CD14-positive monocyte (primary cell): Measurements from ENCODE around the gene LPO. TPM values are rescaled to one million over a fixed set of nuclear protein-coding genes. Genes with fewer than 3 reads are reported as not detected.
A peak's percentile ranks its signal among the peaks of the same experiment; 100 is the strongest.

ENCODE experiments used
- DNase-seq, 3 donors: peaks; one replicate each; pipeline ENCODE4 v3.0.0-alpha.2; 2011 to 2022
- H2AFZ ChIP-seq: 2 replicates; pipeline ENCODE4 v1.6.0; 2012; ENCODE audit warnings: mild to moderate bottlenecking, low read depth, low read length, inconsistent platforms; ENCODE audit not compliant: insufficient read depth, poor library complexity, severe bottlenecking
- H3K27ac ChIP-seq, 2 donors: 1 replicate in 1 of 2; 2 replicates in 1 of 2; pipeline ENCODE4 v1.5.1; 2012 to 2013; ENCODE audit warnings: low read length in 2 of 2, control low read depth in 1 of 2, inconsistent platforms in 1 of 2, low read depth in 1 of 2, mild to moderate bottlenecking in 1 of 2
- H3K27me3 ChIP-seq, 2 donors: one replicate each; pipeline versions ENCODE4 v1.6.0 to v1.6.1; 2011 to 2013; ENCODE audit warnings: low read length in 2 of 2; ENCODE audit not compliant: control insufficient read depth in 2 of 2, insufficient read depth in 2 of 2
- H3K36me3 ChIP-seq, 2 donors: replicated peaks in 1 of 2; 1 replicate in 1 of 2; 2 replicates in 1 of 2; pipeline versions ENCODE4 v1.5.1 to v1.6.1; 2012 to 2013; ENCODE audit warnings: low read length in 2 of 2, control low read depth in 1 of 2, inconsistent platforms in 1 of 2, mild to moderate bottlenecking in 1 of 2; ENCODE audit not compliant: insufficient read depth in 2 of 2, control insufficient read depth in 1 of 2
- H3K4me1 ChIP-seq, 2 donors: 1 replicate in 1 of 2; 2 replicates in 1 of 2; pipeline versions ENCODE4 v1.5.1 to v1.6.1; 2012 to 2013; ENCODE audit warnings: low read length in 2 of 2, control low read depth in 1 of 2, inconsistent platforms in 1 of 2, mild to moderate bottlenecking in 1 of 2, moderate library complexity in 1 of 2; ENCODE audit not compliant: insufficient read depth in 2 of 2, control insufficient read depth in 1 of 2
- H3K4me2 ChIP-seq: replicated peaks from 2 replicates; pipeline ENCODE3; 2012; ENCODE audit warnings: low read length, moderate library complexity, mild to moderate bottlenecking; ENCODE audit not compliant: poor library complexity, severe bottlenecking; ENCODE audit errors: extremely low read depth
- H3K4me3 ChIP-seq, 3 experiments: fragments of 200-600 bp in 1 of 3; sonication (generic) in 1 of 3; replicated peaks in 1 of 3; 1 replicate in 2 of 3; 2 replicates in 1 of 3; pipeline ENCODE4 v1.5.1; 2011 to 2013; ENCODE audit warnings: low read length in 3 of 3, mild to moderate bottlenecking in 3 of 3, control low read depth in 2 of 3, low read depth in 2 of 3, inconsistent platforms in 1 of 3, moderate library complexity in 1 of 3
- H3K79me2 ChIP-seq: 2 replicates; pipeline ENCODE4 v1.6.0; 2012; ENCODE audit warnings: mild to moderate bottlenecking, control low read depth, inconsistent platforms, low read length, moderate library complexity; ENCODE audit not compliant: insufficient read depth
- H3K9ac ChIP-seq: 2 replicates; pipeline ENCODE4 v1.6.0; 2017; ENCODE audit warnings: low read length, mild to moderate bottlenecking; ENCODE audit not compliant: insufficient read depth, poor library complexity, severe bottlenecking
- H3K9me3 ChIP-seq, 2 donors: replicated peaks in 1 of 2; 1 replicate in 1 of 2; 2 replicates in 1 of 2; pipeline versions ENCODE4 v1.5.1 to v1.6.1; 2012 to 2013; ENCODE audit warnings: low read length in 2 of 2, control low read depth in 1 of 2; ENCODE audit not compliant: control insufficient read depth in 1 of 2, insufficient read depth in 1 of 2
- H4K20me1 ChIP-seq: 2 replicates; pipeline ENCODE4 v1.6.0; 2012; ENCODE audit warnings: mild to moderate bottlenecking, low read length, control low read depth, moderate library complexity; ENCODE audit not compliant: insufficient read depth
- H3K27ac Mint-ChIP-seq, 7 donors: one replicate each; pipeline ENCODE4 v1.8.0; 2020; ENCODE audit warnings: mild to moderate bottlenecking in 7 of 7, mixed read lengths in 7 of 7, moderate library complexity in 6 of 7, inconsistent platforms in 2 of 7
- H3K27me3 Mint-ChIP-seq, 3 donors: one replicate each; pipeline ENCODE4 v1.8.0; 2021 to 2022; ENCODE audit warnings: low read depth in 3 of 3, mild to moderate bottlenecking in 3 of 3, mixed read lengths in 3 of 3, moderate library complexity in 3 of 3, inconsistent platforms in 1 of 3
- H3K36me3 Mint-ChIP-seq, 2 donors: one replicate each; pipeline ENCODE4 v1.8.0; 2020; ENCODE audit warnings: mixed read lengths in 2 of 2, inconsistent platforms in 1 of 2, mild to moderate bottlenecking in 1 of 2
- H3K4me1 Mint-ChIP-seq: one replicate; pipeline ENCODE4 v1.8.0; 2020; ENCODE audit warnings: mild to moderate bottlenecking, mixed read lengths
- H3K4me3 Mint-ChIP-seq, 2 donors: one replicate each; pipeline ENCODE4 v1.8.0; 2020; ENCODE audit warnings: mild to moderate bottlenecking in 2 of 2, mixed read lengths in 2 of 2, moderate library complexity in 1 of 2
- H3K9me3 Mint-ChIP-seq, 7 donors: one replicate each; pipeline ENCODE4 v1.8.0; 2020 to 2022; ENCODE audit warnings: mixed read lengths in 7 of 7, mild to moderate bottlenecking in 6 of 7, moderate library complexity in 6 of 7, inconsistent platforms in 2 of 7
- CTCF ChIP-seq: fragments of 200-600 bp; IDR thresholded peaks from one replicate; pipeline ENCODE4 v1.8.0; 2022; ENCODE audit warnings: antibody characterized with exemption, mild to moderate bottlenecking
- WGBS: methylation state at CpG from one replicate; pipeline ENCODE4 v1.1.5; 2013; ENCODE audit warnings: missing lambda C conversion rate; ENCODE audit not compliant: insufficient coverage; 5-methylcytosine and 5-hydroxymethylcytosine counted together
- intact Hi-C, 2 donors: fragments of 100-400 bp; cut with micrococcal nuclease; formaldehyde crosslinking; loops; one replicate each; pipeline versions ENCODE4 v1.15.0 to v1.15.1; 2023
- polyA plus RNA-seq, 3 donors: library from polyadenylated mRNA; depleted of rRNA in 1 of 3; unstranded in 2 of 3; stranded (reverse) in 1 of 3; fragments of 300-500 nt in 2 of 3; fragments of >200 nt in 1 of 3; fragmentation: Illumina TruSeq in 2 of 3; gene quantifications; 1 replicate in 2 of 3; 2 replicates in 1 of 3; pipeline ENCODE4 v1.2.3, GENCODE V29; 2012 to 2021

Gene LPO
- polyA plus RNA-seq, 3 donors, result 0.04 to 0.43 TPM; not detected in 1

- H3K4me3 ChIP-seq, result no peak overlapping the region
- intact Hi-C loops, result no loop called here
- Mint-ChIP-seq H3K36me3 (no peaks in the 10 kb centered on the region), H3K27ac (no peak overlapping the region), H3K9me3 (no peaks in the 10 kb centered on the region), H3K4me1 (peaks cover 12% of the 10 kb centered on the region), H3K4me3 (no peak overlapping the region), H3K27me3 (peaks cover 10 to 19% (median 19%) of the 10 kb centered on the region in 3 donors)
- no peak overlapping the region for H2AFZ ChIP-seq
- peaks cover 9 to 15% of the 10 kb centered on the region in 2 donors for H3K4me1 ChIP-seq
- H3K4me2 ChIP-seq, result no peak overlapping the region
- H3K79me2 ChIP-seq, result no peaks in the 10 kb centered on the region
- H3K36me3 ChIP-seq, result no peaks in the 10 kb centered on the region
- no peak overlapping the region for H3K9ac ChIP-seq
- no peak for TF ChIP-seq CTCF
- H4K20me1 ChIP-seq, result no peaks in the 10 kb centered on the region
- H3K27ac ChIP-seq, result no peak overlapping the region
- no peaks in the 10 kb centered on the region for H3K27me3 ChIP-seq
- H3K9me3 ChIP-seq, result no peaks in the 10 kb centered on the region
- no CpG with 5 or more reads among the region's 1 CpG for WGBS
- DNase-seq, result peak in 2 of 3 donors; percentile 27 to 51
These were observed 14.1 kb upstream of the LPO start for GRCh38 chr17:58224315-58224714.

GRCh38 chr17:58227733-58228132 lies 10.7 kb upstream of the LPO start:
- Histone ChIP-seq H2AFZ (no peak overlapping the region), H3K79me2 (no peaks in the 10 kb centered on the region), H3K27me3 (no peaks in the 10 kb centered on the region), H3K9ac (no peak overlapping the region), H3K9me3 (no peaks in the 10 kb centered on the region), H3K4me2 (no peak overlapping the region), H3K27ac (no peak overlapping the region), H3K4me3 (no peak overlapping the region), H4K20me1 (no peaks in the 10 kb centered on the region), H3K36me3 (no peaks in the 10 kb centered on the region), H3K4me1 (peaks cover 15 to 22% of the 10 kb centered on the region in 2 donors)
- peaks cover 0 to 1% (median 0%) of the 10 kb centered on the region in 7 donors for H3K9me3 Mint-ChIP-seq
- no peak overlapping the region for H3K27ac Mint-ChIP-seq
- DNase-seq, result no peak
- H3K4me1 Mint-ChIP-seq, result peaks cover 18% of the 10 kb centered on the region
- no peaks in the 10 kb centered on the region for H3K36me3 Mint-ChIP-seq
- peak overlapping the region in 1 of 2 donors; percentile 1 for H3K4me3 Mint-ChIP-seq
- peaks cover 10 to 20% (median 17%) of the 10 kb centered on the region in 3 donors for H3K27me3 Mint-ChIP-seq
- 95% methylated on average over 3 of the region's 3 CpGs for WGBS
- no peak for TF ChIP-seq CTCF
- intact Hi-C loops, result no loop called here
